Calu3 (cell line): ENCODE data around the gene NOCT. TPM values are rescaled to one million over a fixed set of nuclear protein-coding genes. Genes with fewer than 3 reads are reported as not detected.

Experiments used
- BruUV-seq: library from RNA; stranded (reverse); fragments of 400-500 nt; replicated peaks from 2 replicates; lab custom pipeline; 2021; lab: Mats Ljungman, UMichigan
- CTCF ChIA-PET: fragments of 300-600 bp; sonication (Branson Sonifier 250); formaldehyde crosslinking; loops from one replicate; lab custom pipeline; 2022; ENCODE audit warnings: antibody characterized with exemption; lab: Charles Lee
- DNase-seq: peaks from one replicate; pipeline ENCODE4 v3.0.0; 2022
- H3K27ac Mint-ChIP-seq: one replicate; pipeline ENCODE4 v1.8.0; 2022; ENCODE audit warnings: mixed read lengths; ENCODE audit not compliant: unreplicated experiment
- H3K27me3 Mint-ChIP-seq: one replicate; pipeline ENCODE4 v1.8.0; 2022; ENCODE audit warnings: mixed read lengths; ENCODE audit not compliant: unreplicated experiment
- H3K36me3 Mint-ChIP-seq: one replicate; pipeline ENCODE4 v1.8.0; 2022; ENCODE audit warnings: mild to moderate bottlenecking, moderate library complexity, mixed read lengths; ENCODE audit not compliant: insufficient read depth, unreplicated experiment
- H3K4me1 Mint-ChIP-seq: one replicate; pipeline ENCODE4 v1.8.0; 2022; ENCODE audit warnings: mild to moderate bottlenecking, low read depth, mixed read lengths; ENCODE audit not compliant: unreplicated experiment
- H3K4me3 Mint-ChIP-seq: one replicate; pipeline ENCODE4 v1.8.0; 2022; ENCODE audit warnings: mild to moderate bottlenecking, low read depth, moderate library complexity, mixed read lengths; ENCODE audit not compliant: unreplicated experiment
- H3K9me3 Mint-ChIP-seq: one replicate; pipeline ENCODE4 v1.8.0; 2022; ENCODE audit warnings: low read depth, mixed read lengths; ENCODE audit not compliant: unreplicated experiment
- intact Hi-C: fragments of 100-400 bp; cut with micrococcal nuclease; formaldehyde crosslinking; loops from one replicate; pipeline ENCODE4 v1.10.0; 2022; ENCODE audit not compliant: unreplicated experiment
- total RNA-seq: library from RNA; stranded (reverse); gene quantifications from 2 replicates; pipeline ENCODE4 v1.2.3, GENCODE V29; 2022
- TF ChIP-seq, protein P1 (sequence below): fragments of 200-600 bp; IDR thresholded peaks from one replicate; pipeline ENCODE4 v1.8.0; 2022; ENCODE audit warnings: antibody characterized with exemption; ENCODE audit not compliant: unreplicated experiment

The NOCT gene
- total RNA-seq, 1 experiment from 2014 or later: 11.4 TPM

DNA sequence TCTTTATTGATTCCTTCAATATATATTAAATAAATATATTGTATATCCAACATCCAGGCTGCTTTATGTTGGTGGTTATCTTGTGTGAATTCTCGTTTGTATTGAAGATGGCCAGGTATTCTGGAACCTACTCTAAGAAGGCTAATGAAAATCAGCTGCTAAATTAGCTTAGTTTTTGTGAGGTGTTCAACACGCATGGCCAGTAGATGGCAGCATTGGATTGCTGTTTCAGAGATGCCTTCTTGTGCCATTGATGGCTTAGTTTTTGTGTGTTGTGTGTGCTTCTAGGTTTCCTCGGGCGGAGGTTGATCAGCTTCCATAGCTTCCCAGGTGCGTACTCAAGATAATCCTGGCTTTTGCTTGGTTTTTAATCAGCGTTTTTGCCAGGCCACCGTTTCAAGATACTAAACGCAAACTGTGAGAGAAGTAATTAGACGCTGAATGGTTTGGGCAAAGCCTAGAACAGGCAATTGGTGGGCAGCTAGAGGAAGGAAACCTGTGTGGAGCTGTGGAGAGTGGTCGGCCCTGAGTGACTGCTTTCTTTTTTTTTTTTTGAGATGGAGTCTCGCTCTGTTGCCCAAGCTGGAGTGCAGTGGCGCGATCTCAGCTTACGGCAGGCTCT lies 15.1 kb downstream of the NOCT start:
- H3K27ac Mint-ChIP-seq: no peak overlapping the region

DNA sequence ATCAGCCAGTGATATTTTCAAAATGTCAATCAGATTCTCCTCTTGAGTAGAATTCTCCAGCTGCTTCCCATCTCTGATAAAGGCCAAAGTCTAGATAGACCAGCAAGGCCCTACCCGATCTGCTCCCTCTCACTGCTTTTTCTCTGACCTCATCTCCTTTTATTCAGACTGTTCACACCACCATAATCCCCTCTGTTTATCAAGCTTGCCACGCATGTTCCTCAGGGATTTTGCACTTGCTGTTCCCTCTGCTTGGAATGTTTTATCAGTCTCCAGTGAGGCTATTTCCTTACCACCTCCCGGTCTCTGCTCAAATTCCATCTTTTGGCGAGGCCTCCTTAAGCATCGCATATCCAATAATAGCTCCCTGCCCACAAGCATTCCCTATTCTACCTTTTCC lies 20.1 kb downstream of the NOCT start:
- peaks cover 14% of the 10 kb centered on the region for H3K36me3 Mint-ChIP-seq
- no peak overlapping the region for H3K4me3 Mint-ChIP-seq
- H3K27ac Mint-ChIP-seq: peak overlapping the region; percentile 14
- H3K4me1 Mint-ChIP-seq: peaks cover 13% of the 10 kb centered on the region
- intact Hi-C loops: no loop called here
- H3K27me3 Mint-ChIP-seq: no peaks in the 10 kb centered on the region
- H3K9me3 Mint-ChIP-seq: no peaks in the 10 kb centered on the region
- TF ChIP-seq, protein P1, sequence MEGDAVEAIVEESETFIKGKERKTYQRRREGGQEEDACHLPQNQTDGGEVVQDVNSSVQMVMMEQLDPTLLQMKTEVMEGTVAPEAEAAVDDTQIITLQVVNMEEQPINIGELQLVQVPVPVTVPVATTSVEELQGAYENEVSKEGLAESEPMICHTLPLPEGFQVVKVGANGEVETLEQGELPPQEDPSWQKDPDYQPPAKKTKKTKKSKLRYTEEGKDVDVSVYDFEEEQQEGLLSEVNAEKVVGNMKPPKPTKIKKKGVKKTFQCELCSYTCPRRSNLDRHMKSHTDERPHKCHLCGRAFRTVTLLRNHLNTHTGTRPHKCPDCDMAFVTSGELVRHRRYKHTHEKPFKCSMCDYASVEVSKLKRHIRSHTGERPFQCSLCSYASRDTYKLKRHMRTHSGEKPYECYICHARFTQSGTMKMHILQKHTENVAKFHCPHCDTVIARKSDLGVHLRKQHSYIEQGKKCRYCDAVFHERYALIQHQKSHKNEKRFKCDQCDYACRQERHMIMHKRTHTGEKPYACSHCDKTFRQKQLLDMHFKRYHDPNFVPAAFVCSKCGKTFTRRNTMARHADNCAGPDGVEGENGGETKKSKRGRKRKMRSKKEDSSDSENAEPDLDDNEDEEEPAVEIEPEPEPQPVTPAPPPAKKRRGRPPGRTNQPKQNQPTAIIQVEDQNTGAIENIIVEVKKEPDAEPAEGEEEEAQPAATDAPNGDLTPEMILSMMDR: no peak
- CTCF ChIA-PET: interaction anchor here (0.6 kb wide), 1 partner anchor 621 kb away, joined by 3 read pairs; no protein-coding TSS in a partner anchor
- no TSS peak for BruUV-seq
- DNase-seq: no peak

More for the DNA sequence above, 15.1 kb downstream of the NOCT start:
- peak; percentile 56 for DNase-seq
- Mint-ChIP-seq H3K36me3 (peaks cover 7% of the 10 kb centered on the region), H3K9me3 (no peaks in the 10 kb centered on the region), H3K4me1 (peaks cover 7% of the 10 kb centered on the region), H3K4me3 (no peak overlapping the region), H3K27me3 (no peaks in the 10 kb centered on the region)
- BruUV-seq: no TSS peak
- intact Hi-C loops: loop anchor here (5.0 kb wide), 1 partner anchor 137 kb away; no protein-coding TSS in a partner anchor
- TF ChIP-seq, protein P1: no peak
- CTCF ChIA-PET: interaction anchor here (0.7 to 1.6 kb wide), 12 partner anchors 8 to 603 kb away, joined by 3 to 11 read pairs (median 3); partner anchors contain the start of gene NOCT

DNA sequence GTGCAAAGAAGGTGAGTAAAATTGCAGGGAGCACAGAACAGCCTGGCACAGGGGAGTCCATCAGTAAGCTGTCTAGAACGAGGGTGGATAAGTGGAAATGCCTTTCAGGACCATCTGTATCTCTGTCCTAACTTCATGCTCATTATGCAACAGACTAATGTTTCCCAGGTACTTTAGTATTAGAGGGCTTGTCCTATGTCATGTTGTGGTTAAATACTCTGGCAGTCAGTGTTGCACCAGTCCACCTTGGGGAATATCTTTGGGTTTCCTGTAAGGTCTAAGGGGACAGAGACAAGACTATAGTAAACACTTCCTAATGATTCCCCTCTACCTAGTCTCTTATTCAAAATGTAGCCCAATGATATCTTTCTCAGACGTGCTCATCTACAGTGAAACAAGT lies 21.3 kb downstream of the NOCT start:
- TF ChIP-seq, protein P1: no peak
- H3K27me3 Mint-ChIP-seq: no peaks in the 10 kb centered on the region
- H3K4me1 Mint-ChIP-seq: peaks cover 13% of the 10 kb centered on the region
- no peaks in the 10 kb centered on the region for H3K9me3 Mint-ChIP-seq
- intact Hi-C loops: no loop called here
- H3K4me3 Mint-ChIP-seq: no peak overlapping the region
- H3K27ac Mint-ChIP-seq: no peak overlapping the region
- no TSS peak for BruUV-seq
- DNase-seq: no peak
- CTCF ChIA-PET: no interaction called here
- peaks cover 11% of the 10 kb centered on the region for H3K36me3 Mint-ChIP-seq

DNA sequence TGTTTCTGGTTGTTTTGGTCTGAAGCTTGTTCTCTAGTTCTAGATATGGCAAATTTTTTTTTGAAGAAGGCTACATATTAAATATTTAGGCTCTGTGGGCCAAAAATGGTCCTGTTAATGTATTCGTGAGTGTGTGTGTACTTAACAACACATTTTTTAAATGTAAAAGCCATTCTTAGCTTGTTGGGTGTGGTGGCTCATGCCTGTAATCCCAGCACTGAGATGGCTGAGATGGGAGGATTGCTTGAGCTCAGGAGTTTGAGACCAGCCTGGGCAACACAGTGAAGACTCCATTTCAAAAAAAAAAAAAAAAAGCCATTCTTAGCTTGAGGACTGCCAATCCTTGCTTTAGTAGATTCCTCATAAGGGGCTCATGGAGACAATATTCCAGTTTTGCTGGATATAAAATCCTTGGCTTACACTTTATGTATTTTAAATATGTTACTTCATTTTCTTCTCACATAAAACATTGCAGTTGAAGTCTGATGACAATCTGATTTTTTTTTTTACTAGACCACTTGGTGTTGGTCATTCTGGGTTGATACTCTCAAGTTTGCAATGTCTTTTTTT lies 23.4 kb downstream of the NOCT start:
- CTCF ChIA-PET: interaction anchor here (0.6 to 1.3 kb wide), 2 partner anchors 9 to 206 kb away, joined by 3 read pairs; no protein-coding TSS in a partner anchor
- no peak overlapping the region for H3K4me3 Mint-ChIP-seq
- BruUV-seq: no TSS peak
- DNase-seq: no peak
- no peak overlapping the region for H3K27ac Mint-ChIP-seq
- peaks cover 17% of the 10 kb centered on the region for H3K36me3 Mint-ChIP-seq
- intact Hi-C loops: no loop called here
- H3K9me3 Mint-ChIP-seq: no peaks in the 10 kb centered on the region
- no peaks in the 10 kb centered on the region for H3K27me3 Mint-ChIP-seq
- H3K4me1 Mint-ChIP-seq: peaks cover 13% of the 10 kb centered on the region
- TF ChIP-seq, protein P1: no peak
